Diencephalon (tissue), 1 donor: Measurements from ENCODE around the gene KCNQ1. TPM values are rescaled to one million over a fixed set of nuclear protein-coding genes. Genes with fewer than 3 reads are reported as not detected.

Experiments
- small RNA-seq: library from RNA; depleted of rRNA; stranded (forward); fragments of <200 nt; gene quantifications from one replicate; pipeline ENCODE3, GENCODE V24; 2014
- total RNA-seq: library from RNA; depleted of rRNA; stranded (reverse); fragments of >200 nt; gene quantifications from one replicate; pipeline ENCODE4 v1.2.3, GENCODE V29; 2014

Gene KCNQ1, protein sequence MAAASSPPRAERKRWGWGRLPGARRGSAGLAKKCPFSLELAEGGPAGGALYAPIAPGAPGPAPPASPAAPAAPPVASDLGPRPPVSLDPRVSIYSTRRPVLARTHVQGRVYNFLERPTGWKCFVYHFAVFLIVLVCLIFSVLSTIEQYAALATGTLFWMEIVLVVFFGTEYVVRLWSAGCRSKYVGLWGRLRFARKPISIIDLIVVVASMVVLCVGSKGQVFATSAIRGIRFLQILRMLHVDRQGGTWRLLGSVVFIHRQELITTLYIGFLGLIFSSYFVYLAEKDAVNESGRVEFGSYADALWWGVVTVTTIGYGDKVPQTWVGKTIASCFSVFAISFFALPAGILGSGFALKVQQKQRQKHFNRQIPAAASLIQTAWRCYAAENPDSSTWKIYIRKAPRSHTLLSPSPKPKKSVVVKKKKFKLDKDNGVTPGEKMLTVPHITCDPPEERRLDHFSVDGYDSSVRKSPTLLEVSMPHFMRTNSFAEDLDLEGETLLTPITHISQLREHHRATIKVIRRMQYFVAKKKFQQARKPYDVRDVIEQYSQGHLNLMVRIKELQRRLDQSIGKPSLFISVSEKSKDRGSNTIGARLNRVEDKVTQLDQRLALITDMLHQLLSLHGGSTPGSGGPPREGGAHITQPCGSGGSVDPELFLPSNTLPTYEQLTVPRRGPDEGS
- total RNA-seq: 0.92 TPM

GRCh38 chr11:2444821-2445745 is at the start of gene KCNQ1:
Gene KCNQ1 (plus strand): TSS chr11:2445008. CDS start chr11:2445099, 91 bp downstream.

DNA sequence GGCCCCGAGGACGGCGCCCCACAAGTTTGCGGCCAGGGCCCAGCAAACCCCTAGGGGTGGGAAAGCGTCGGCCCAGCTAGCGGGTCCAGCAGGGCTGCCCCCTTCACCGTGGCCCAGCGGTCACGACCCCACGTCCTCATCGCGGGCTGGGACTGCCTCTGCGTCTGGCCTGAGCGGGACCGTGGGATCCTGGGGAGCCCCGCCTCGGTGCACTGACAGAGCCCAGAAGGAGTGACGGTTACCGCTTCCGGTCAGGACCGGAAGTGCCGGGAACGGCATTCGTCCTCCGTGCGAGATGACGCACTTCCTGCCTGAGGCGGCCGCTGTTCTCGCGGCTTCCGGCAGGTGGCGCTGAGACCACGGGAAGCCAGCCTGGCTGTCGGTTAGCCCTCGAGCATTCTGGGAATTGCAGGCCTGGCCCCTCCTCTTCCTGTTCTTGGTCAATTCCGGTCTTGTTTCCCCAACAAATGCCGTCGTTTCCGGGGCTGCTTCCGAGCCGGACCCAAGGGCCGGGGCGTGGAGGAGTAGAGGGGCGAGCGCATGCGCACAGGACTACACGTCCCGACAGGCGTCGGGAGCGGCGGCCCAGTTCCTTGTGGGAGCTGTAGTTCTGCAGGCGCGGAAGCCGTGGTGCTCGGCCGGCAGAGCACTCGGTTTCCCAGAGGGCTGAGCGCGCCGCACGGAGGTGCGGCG is 44.6 kb upstream of the KCNQ1 start, which contains the start of gene TSSC4:
Gene TSSC4 (plus strand): TSS at position 682 of the 693 bp plus-strand sequence. CDS start 1,884 bp downstream, outside the sequence.

GRCh38 chr11:2443881-2444820 is 657 bp upstream of the KCNQ1 start, which contains the start of gene TRPM5:
Gene TRPM5 (minus strand): TSS chr11:2444514. CDS start chr11:2423036, 21,478 bp downstream.

GRCh38 chr11:2699531-2700414 is 255.0 kb downstream of the KCNQ1 start, which contains the start of gene KCNQ1OT1:
Gene KCNQ1OT1 (minus strand): TSS chr11:2699994.

DNA sequence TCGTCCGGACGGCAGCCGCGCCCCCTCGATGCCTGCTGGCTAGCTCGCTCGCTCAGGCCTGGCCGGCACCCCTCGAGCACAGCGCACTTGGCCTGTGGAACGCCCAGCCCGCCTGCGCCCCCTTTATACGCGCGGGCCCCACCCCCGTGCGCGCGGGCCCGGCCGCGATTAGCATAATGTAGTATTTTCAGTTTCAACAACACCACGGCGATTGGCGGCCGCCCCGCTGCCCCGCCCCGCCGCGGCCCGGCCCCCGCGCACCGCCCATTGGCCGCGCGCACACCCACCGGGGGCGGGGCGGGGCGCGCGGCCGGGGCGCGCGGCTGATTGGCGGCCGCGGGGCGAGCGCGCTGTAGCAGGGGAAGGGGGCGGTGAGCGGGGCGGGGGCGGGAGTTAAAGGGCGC is 440.9 kb downstream of the KCNQ1 start, which contains the start of gene CDKN1C:
Gene CDKN1C (minus strand): TSS at position 98 of the 404 bp plus-strand sequence. CDS start 319 bp downstream, outside the sequence.

Small RNA genes lying within 50 kb of the gene (small RNA-seq; reads per million reads assigned to genes)
- gene AC013791.1: not detected
- gene COX6CP18: not detected
- gene RF01947: not detected
- not detected for gene RF01948
- gene RF01950: not detected

Other genes starting within 250 kb of the KCNQ1 start
- 0.69 TPM for gene ASCL2, start 174.4 kb upstream of the KCNQ1 start, total RNA-seq
- gene C11orf21, start 143.1 kb upstream of the KCNQ1 start, total RNA-seq: 0.23 TPM
- gene TSPAN32, start 143.0 kb upstream of the KCNQ1 start, total RNA-seq: 0.69 TPM
- gene CD81, start 67.7 kb upstream of the KCNQ1 start, total RNA-seq: 156 TPM
- 24.2 TPM for gene TSSC4, start 44.3 kb upstream of the KCNQ1 start, total RNA-seq
- under 0.01 TPM for gene TRPM5, start 494 bp upstream of the KCNQ1 start, total RNA-seq